Activated effector memory CD4-positive, alpha-beta T cell treated with anti-CD3 and anti-CD28 coated beads, Interleukin-2, amount 50 U/mL, for 16 hours (primary cell): ENCODE measurements around the gene SLC16A13.
A peak's percentile ranks its signal among the peaks of the same experiment; 100 is the strongest.
"Not testable (repeated sequence)": the region's sequence is repeated elsewhere in the genome, so short reads cannot be mapped to it uniquely, and the experiment has no call there.

Experiments
- DNase-seq: peaks from one replicate; pipeline ENCODE4 v3.0.0-alpha.2; 2020

The SLC16A13 gene

GRCh38 chr17:7068268-7068667 is 32.5 kb downstream of the SLC16A13 start:
- DNase-seq = no peak

- peak; percentile 54 for DNase-seq
Observed at GRCh38 chr17:7070712-7071111, 34.9 kb downstream of the SLC16A13 start.

- DNase-seq = peak; percentile 17
Observed at GRCh38 chr17:7072406-7072805, 36.6 kb downstream of the SLC16A13 start.

- DNase-seq = peak; percentile 39
Observed at GRCh38 chr17:7074931-7075330, 39.1 kb downstream of the SLC16A13 start.

GRCh38 chr17:7077911-7078546 is 42.2 kb downstream of the SLC16A13 start:
- peak; percentile 58 for DNase-seq

GRCh38 chr17:7078711-7079110 is 42.9 kb downstream of the SLC16A13 start:
- peak; percentile 31 for DNase-seq

- peak; percentile 30 for DNase-seq
Observed at GRCh38 chr17:7079581-7080455, 44.0 kb downstream of the SLC16A13 start, which contains the start of gene CLEC10A. CLEC10A (minus strand) TSS chr17:7080251; CDS start chr17:7078812, 1,439 bp downstream.

- peak; percentile 42 for DNase-seq
Observed at GRCh38 chr17:7080456-7081041, 44.7 kb downstream of the SLC16A13 start.

GRCh38 chr17:7081341-7082062 is 45.7 kb downstream of the SLC16A13 start:
- peak; percentile 65 for DNase-seq

GRCh38 chr17:7083592-7083991 is 47.8 kb downstream of the SLC16A13 start:
- DNase-seq = no peak

- DNase-seq = no peak
Observed at GRCh38 chr17:7084088-7084487, 48.3 kb downstream of the SLC16A13 start.

GRCh38 chr17:7088442-7088841 is 52.6 kb downstream of the SLC16A13 start:
- peak; percentile 27 for DNase-seq

- DNase-seq = not testable (repeated sequence)
Observed at GRCh38 chr17:7089570-7089969, 53.8 kb downstream of the SLC16A13 start.
